Subcutaneous adipose tissue (tissue), 4 donors: ENCODE data around the gene C7orf57. TPM values are rescaled to one million over a fixed set of nuclear protein-coding genes. Genes with fewer than 3 reads are reported as not detected.

ENCODE experiments used
- CTCF ChIP-seq: fragments of 450-650 bp; IDR thresholded peaks from one replicate; pipeline ENCODE4 v1.5.1; 2016; ENCODE audit warnings: low read depth, mild to moderate bottlenecking, control low read depth, antibody characterized with exemption, moderate library complexity
- total RNA-seq, 4 donors: library from RNA; depleted of rRNA; stranded (reverse); fragments of >200 nt; gene quantifications; one replicate each; pipeline ENCODE4 v1.1.0, GENCODE V29; 2016

The C7orf57 gene
- total RNA-seq, 4 donors from 2014 or later: 0.22 TPM; not detected in 3

GRCh38 chr7:48038815-48039506 is 3.6 kb downstream of the C7orf57 start:
- no peak for TF ChIP-seq CTCF

GRCh38 chr7:48040944-48041652 is 5.8 kb downstream of the C7orf57 start:
- TF ChIP-seq CTCF: no peak

- TF ChIP-seq CTCF: no peak
Observed at GRCh38 chr7:48041653-48041970, 6.3 kb downstream of the C7orf57 start.

- no peak for TF ChIP-seq CTCF
Observed at GRCh38 chr7:48042216-48042615, 6.9 kb downstream of the C7orf57 start.

- no peak for TF ChIP-seq CTCF
Observed at GRCh38 chr7:48042636-48043035, 7.3 kb downstream of the C7orf57 start.

- no peak for TF ChIP-seq CTCF
Observed at GRCh38 chr7:48045195-48045765, 9.9 kb downstream of the C7orf57 start.

- TF ChIP-seq CTCF: no peak
Observed at GRCh38 chr7:48046458-48046857, 11.1 kb downstream of the C7orf57 start.
